Measurements from ENCODE around the gene DNAJC25. TPM values are rescaled to one million over a fixed set of nuclear protein-coding genes. Genes with fewer than 3 reads are reported as not detected.

Gene DNAJC25
- total and polyA plus RNA-seq, 2 of the 8 experiments (the other 6 are each of a cell fraction or from before 2014, with no cell fraction given), result 2.7 to 6.2 TPM

DNA sequence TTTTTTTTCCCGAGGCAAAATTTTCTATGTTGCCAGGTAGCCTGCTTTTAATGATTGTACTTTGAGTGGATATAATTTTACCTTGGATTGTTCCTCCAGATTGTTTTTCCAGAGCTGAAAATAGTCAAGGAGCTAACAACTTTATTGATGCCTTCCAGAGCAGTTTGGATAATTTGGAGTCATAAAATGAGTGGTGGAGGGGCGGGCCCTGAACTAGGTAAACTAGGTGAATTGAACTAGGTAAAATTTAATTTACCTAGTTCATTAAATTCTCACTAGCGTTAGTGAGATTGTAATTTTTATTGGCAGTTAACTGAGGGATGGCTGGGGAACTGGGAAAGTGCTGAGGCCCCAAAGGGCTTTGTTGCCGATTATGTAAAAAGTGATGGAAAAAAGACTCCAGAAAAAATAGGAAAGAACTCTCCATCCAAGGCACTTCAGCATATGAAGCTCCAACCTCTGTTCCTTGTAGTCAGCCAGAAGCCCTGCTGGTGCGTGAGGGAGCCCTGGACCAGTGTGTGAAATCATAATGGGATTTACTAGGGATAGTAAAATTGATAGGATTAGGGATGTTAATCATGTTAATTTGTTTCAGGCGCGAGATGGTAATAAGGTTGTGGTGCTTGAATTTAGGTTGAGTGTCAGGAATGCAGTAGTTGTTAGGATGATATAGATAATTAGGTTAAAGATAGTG is 1.7 kb downstream of the DNAJC25 start (continued):
- TF ChIP-seq BCL11A (IDR thresholded peaks at IDR 0.05; ENCODE audit: low read depth in 2 of 2, low read length in 2 of 2), result no peak
